DMS53 (cell line): Measurements from ENCODE around the gene PFN1.

Experiments
- DNase-seq: peaks from one replicate; lab custom pipeline; 2025; lab: John Stamatoyannopoulos, UW

The PFN1 gene

GRCh38 chr17:4896332-4897197, 51.8 kb downstream of the PFN1 start:
- no peak for DNase-seq

DNA sequence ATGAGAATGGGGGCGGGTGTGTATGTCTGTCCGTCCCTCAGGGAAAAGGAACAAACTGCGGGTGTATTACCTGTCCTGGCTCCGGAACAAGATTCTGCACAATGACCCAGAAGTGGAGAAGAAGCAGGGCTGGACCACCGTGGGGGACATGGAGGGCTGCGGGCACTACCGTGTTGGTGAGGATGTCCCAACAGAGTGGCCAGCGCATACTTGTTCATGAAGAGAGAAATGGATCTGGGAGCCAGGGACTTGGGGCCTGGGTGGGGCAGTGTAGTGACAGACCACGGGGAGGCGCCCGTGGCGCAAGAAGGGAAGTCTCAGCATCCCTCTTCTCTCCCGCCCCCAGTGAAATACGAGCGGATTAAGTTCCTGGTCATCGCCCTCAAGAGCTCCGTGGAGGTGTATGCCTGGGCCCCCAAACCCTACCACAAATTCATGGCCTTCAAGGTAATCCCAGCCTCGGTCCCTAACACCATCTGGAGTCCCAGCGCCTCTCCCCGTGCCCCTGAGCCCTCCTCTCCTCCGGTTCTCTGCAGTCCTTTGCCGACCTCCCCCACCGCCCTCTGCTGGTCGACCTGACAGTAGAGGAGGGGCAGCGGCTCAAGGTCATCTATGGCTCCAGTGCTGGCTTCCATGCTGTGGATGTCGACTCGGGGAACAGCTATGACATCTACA, 52.5 kb downstream of the PFN1 start:
- no peak for DNase-seq
